ENCODE data around the gene REG1A.

Gene REG1A

DNA sequence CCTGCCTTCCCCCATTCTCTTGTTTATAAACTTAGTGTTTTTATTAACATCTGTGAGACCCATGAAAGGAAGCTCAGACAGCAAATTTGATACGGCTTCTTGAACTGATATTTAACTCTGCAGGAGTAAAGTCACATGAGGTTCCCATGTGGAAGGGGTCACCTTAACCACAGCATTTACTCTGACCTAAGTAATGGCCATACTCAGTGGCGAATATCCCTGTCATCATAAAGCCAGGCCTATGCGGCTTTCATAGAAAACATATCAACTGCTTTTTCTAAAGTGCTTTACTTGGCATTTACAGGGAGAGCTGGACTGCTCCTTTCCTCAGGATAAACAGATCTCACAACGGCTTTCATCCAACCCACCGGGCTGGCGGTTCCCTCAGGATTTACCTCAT is 9.0 kb downstream of the REG1A start:
- Histone ChIP-seq H3K4me3 (ENCODE audit: low read length) (no peak overlapping the region), H3K9ac (ENCODE audit: low read depth, low read length) (no peak overlapping the region), H3K4me2 (ENCODE audit: low read length) (no peak overlapping the region), H3K4me1 (ENCODE audit: control insufficient read depth, insufficient read depth, low read length) (no peaks in the 10 kb centered on the region), H3K36me3 (ENCODE audit: insufficient read depth, low read length) (no peaks in the 10 kb centered on the region), H3K27me3 (ENCODE audit: control insufficient read depth, insufficient read depth, low read length) (no peaks in the 10 kb centered on the region), H3K9me3 (replicated peaks; ENCODE audit: low read length) (peaks cover 12% of the 10 kb centered on the region)

DNA sequence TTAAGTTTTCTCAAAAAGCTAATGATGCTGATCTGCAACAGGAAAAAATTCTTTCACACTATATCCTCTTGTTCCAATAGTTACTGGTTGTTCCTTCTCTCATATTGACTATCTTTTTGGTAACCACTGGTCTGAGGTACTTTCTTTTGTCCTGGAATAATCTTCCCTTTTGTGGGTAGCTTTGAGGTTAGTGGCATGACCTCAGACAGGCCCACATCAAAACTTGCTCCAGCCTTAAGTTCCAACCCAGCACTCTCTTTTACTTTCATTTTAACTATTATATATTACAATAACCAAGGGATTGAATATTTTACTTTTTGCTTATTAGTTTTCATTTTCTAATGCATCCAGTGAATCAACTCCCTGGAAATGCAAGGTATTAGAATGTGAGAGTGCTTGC is 9.5 kb downstream of the REG1A start:
- Histone ChIP-seq H3K4me2 (ENCODE audit: low read length) (no peak overlapping the region), H3K9me3 (replicated peaks; ENCODE audit: low read length) (peaks cover 13% of the 10 kb centered on the region), H3K4me3 (ENCODE audit: low read length) (no peak overlapping the region), H3K4me1 (ENCODE audit: control insufficient read depth, insufficient read depth, low read length) (no peaks in the 10 kb centered on the region), H3K27me3 (ENCODE audit: control insufficient read depth, insufficient read depth, low read length) (no peaks in the 10 kb centered on the region), H3K36me3 (ENCODE audit: insufficient read depth, low read length) (no peaks in the 10 kb centered on the region), H3K9ac (ENCODE audit: low read depth, low read length) (no peak overlapping the region)

DNA sequence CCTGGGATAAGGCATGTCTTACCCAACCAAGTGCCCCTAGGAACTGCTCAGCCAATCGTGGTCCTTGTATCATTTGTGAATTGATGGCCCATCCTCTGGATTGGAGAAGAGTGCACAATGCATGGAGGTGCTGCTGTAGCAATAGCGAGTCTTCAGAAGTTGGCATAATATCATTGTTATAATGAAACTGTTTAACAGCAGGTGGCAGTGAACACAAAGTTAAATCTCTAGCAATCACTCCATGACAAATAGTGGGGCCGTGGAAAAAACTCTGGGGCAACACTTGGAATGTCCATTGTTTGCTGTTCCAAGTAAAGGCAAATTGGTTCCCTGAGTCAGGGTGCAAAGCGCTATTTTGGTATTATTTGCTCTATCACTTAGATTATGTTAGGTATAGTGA is 11.4 kb downstream of the REG1A start:
- Histone ChIP-seq H3K4me2 (ENCODE audit: low read length) (no peak overlapping the region), H3K9me3 (replicated peaks; ENCODE audit: low read length) (peaks cover 16% of the 10 kb centered on the region), H3K9ac (ENCODE audit: low read depth, low read length) (no peak overlapping the region), H3K4me1 (ENCODE audit: control insufficient read depth, insufficient read depth, low read length) (no peaks in the 10 kb centered on the region), H3K27me3 (ENCODE audit: control insufficient read depth, insufficient read depth, low read length) (no peaks in the 10 kb centered on the region), H3K36me3 (ENCODE audit: insufficient read depth, low read length) (no peaks in the 10 kb centered on the region), H3K4me3 (ENCODE audit: low read length) (no peak overlapping the region)

DNA sequence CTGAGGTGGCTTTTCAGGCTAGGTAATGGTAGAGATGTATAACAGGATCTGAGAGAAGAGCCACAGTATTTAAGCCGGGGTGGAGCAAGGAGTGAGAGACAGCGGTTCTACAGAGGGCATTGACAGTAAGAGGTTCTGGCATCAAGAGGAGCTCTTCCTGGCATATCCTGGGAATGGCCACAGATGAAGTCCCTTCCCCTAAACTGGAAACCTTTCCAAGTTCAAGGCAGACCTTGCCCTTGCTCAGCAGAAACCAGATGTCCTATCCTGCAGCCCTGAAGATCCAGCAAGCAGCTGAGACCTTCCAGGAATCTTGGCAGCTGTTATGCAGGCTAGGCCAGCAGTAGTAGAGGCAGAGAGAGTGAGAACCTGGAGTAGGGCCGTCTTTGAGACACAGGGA is 18.1 kb downstream of the REG1A start:
- H3K36me3 ChIP-seq (ENCODE audit: insufficient read depth, low read length) = no peaks in the 10 kb centered on the region
- no peak overlapping the region for H3K9ac ChIP-seq (ENCODE audit: low read depth, low read length)
- no peak overlapping the region for H3K4me3 ChIP-seq (ENCODE audit: low read length)
- no peak overlapping the region for H3K4me2 ChIP-seq (ENCODE audit: low read length)
- peaks cover 11% of the 10 kb centered on the region for H3K9me3 ChIP-seq (replicated peaks; ENCODE audit: low read length)
- no peaks in the 10 kb centered on the region for H3K4me1 ChIP-seq (ENCODE audit: control insufficient read depth, insufficient read depth, low read length)
- H3K27me3 ChIP-seq (ENCODE audit: control insufficient read depth, insufficient read depth, low read length) = no peaks in the 10 kb centered on the region

DNA sequence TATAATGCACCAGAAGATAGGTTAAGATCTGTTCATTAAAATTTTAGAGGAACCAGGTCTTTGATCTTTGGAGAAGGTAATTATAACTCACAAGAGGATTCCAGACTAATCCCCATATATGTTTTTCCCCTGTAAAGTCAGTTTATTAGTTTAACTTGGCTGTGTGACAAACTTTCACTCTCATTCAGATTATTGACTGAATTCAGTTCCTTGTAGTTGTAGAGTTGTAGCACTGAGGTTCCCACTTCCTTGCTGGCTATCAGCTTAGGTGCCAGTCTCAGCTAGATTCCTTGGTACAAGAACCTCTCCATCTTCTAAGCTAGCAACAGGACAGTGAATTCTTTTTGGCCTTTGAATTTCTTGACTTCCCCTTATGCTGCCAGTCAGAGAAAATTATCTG is 19.1 kb downstream of the REG1A start:
- Histone ChIP-seq H3K9ac (ENCODE audit: low read depth, low read length) (no peak overlapping the region), H3K4me3 (ENCODE audit: low read length) (no peak overlapping the region), H3K9me3 (replicated peaks; ENCODE audit: low read length) (peaks cover 3% of the 10 kb centered on the region), H3K36me3 (ENCODE audit: insufficient read depth, low read length) (no peaks in the 10 kb centered on the region), H3K27me3 (ENCODE audit: control insufficient read depth, insufficient read depth, low read length) (no peaks in the 10 kb centered on the region), H3K4me2 (ENCODE audit: low read length) (no peak overlapping the region), H3K4me1 (ENCODE audit: control insufficient read depth, insufficient read depth, low read length) (no peaks in the 10 kb centered on the region)

DNA sequence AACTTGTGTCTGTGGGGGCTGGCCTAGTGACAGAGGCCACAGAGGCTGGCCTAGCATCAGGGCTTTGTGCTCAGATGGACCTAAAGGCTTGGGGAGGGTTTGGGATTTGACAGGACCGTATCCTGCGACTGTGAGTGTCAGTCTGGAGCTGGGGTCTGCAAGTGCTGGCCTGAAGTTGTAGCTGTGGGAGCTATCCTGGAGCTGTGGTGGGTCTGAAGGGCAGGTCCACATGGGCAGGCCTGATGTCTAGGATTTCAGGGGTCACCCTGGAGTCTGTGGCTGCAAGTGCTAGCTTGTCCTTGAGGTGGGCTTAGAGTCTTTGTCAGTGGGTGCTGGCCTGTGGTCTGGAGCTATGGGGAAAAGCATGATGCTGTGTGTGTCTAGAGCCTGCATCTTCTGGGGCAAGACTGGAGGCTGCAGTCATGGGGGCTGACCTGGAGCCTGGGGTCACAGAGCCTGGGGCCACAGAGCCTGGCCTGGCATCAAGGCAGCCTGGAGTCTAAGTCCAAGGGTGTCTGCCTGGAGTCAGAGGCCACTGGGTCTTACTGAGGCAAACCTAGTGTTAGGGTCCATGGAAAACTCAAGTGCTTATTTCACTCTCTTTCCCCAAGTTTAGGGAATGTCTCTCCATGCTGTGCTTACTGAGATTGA is 35.7 kb downstream of the REG1A start:
- H3K9ac ChIP-seq (ENCODE audit: low read depth, low read length) = no peak overlapping the region
- no peaks in the 10 kb centered on the region for H3K27me3 ChIP-seq (ENCODE audit: control insufficient read depth, insufficient read depth, low read length)
- H3K9me3 ChIP-seq (replicated peaks; ENCODE audit: low read length) = peaks cover 24% of the 10 kb centered on the region
- no peak overlapping the region for H3K4me2 ChIP-seq (ENCODE audit: low read length)
- H3K36me3 ChIP-seq (ENCODE audit: insufficient read depth, low read length) = no peaks in the 10 kb centered on the region
- no peak overlapping the region for H3K4me3 ChIP-seq (ENCODE audit: low read length)
- H3K4me1 ChIP-seq (ENCODE audit: control insufficient read depth, insufficient read depth, low read length) = no peaks in the 10 kb centered on the region

DNA sequence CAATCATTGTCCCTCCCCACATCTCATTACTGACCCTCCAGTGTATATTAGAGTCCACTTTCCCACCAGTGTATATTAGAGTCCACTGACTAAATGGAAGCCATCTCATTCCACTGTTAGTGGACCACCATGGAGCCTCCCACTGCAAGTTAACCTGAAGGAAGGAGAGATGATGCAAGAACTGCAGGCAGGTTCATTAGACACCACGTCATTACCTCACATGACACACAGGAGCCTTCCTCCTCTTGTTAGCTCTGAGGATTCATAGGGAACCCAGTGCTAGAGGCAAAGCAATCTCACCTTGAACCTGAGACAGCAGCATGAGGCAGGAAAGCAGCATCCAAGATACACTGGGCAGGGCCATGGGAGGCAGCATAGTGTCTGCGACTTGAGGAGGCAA is 38.7 kb downstream of the REG1A start:
- Histone ChIP-seq H3K4me1 (ENCODE audit: control insufficient read depth, insufficient read depth, low read length) (no peaks in the 10 kb centered on the region), H3K9me3 (replicated peaks; ENCODE audit: low read length) (peaks cover 22% of the 10 kb centered on the region), H3K4me2 (ENCODE audit: low read length) (no peak overlapping the region), H3K4me3 (ENCODE audit: low read length) (no peak overlapping the region), H3K9ac (ENCODE audit: low read depth, low read length) (no peak overlapping the region), H3K36me3 (ENCODE audit: insufficient read depth, low read length) (no peaks in the 10 kb centered on the region), H3K27me3 (ENCODE audit: control insufficient read depth, insufficient read depth, low read length) (no peaks in the 10 kb centered on the region)

DNA sequence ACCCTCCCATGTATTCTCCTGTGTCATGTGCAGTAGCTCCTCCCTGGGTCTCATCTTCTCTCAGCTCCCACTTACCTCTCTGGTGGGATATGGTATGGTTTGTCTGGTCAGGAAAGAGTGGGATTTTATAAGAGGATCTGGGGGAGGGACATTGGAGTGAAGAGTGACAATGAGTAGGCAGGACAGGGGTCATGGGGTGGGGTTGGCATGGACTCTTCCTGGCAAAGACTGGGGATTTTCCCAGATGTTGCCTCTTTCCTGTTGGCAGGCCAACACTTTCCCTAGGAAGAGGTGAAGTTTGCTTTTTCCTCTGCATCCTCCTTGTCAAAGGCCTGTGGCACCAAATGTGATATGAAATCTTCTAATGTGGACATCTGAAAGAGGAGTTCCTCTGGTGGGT is 39.4 kb downstream of the REG1A start, which contains the start of gene REG3A:
REG3A (minus strand) TSS at position 101 of the 400 bp plus-strand sequence. CDS start 348 bp downstream, outside the sequence.
- peaks cover 18% of the 10 kb centered on the region for H3K9me3 ChIP-seq (replicated peaks; ENCODE audit: low read length)
- no peak within 1 kb of the TSS for H3K9ac ChIP-seq (ENCODE audit: low read depth, low read length)
- H3K36me3 ChIP-seq (ENCODE audit: insufficient read depth, low read length) = no peaks in the 10 kb centered on the region
- no peak within 1 kb of the TSS for H3K4me3 ChIP-seq (ENCODE audit: low read length)
- H3K4me1 ChIP-seq (ENCODE audit: control insufficient read depth, insufficient read depth, low read length) = no peaks in the 10 kb centered on the region
- no peaks in the 10 kb centered on the region for H3K27me3 ChIP-seq (ENCODE audit: control insufficient read depth, insufficient read depth, low read length)
- no peak within 1 kb of the TSS for H3K4me2 ChIP-seq (ENCODE audit: low read length)

DNA sequence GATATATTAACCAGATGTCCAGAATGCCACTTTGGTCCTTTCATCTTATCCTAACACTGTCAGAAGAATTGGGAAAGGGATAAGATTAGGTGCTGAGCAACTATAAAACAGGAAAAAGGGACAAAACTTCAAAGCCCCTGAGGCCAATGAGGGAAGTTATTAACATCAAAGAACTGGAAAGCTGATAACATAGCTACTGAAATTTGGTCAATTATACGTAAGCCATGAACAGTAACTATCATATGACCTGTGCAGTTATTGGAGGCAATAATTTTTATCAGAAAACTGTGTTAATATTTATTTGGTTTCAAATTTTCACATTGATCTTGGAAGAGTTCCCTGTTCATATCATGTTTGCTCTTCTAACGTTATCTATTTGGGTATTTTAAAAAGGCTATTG is 41.8 kb downstream of the REG1A start:
- Histone ChIP-seq H3K9ac (ENCODE audit: low read depth, low read length) (no peak overlapping the region), H3K9me3 (replicated peaks; ENCODE audit: low read length) (peaks cover 6% of the 10 kb centered on the region)

DNA sequence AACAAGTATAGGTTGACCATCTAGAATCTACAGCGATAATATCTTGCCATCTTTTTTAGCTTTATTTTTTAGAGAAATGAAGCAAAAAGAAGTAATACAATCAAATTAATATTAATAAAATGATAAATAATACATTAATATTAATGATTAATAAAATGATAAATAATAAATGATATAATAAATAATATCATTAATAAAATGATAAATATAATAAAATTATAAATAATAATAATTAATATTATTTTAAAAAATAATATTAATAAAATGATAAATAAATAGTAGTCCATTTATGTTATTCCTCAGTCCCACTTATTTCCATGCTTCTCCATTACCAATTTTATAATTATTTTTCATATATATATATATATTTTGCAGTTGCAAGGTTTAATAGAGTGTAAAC is 42.5 kb downstream of the REG1A start:
- H3K4me3 ChIP-seq (ENCODE audit: low read length) = no peak overlapping the region

More for the DNA sequence above, 41.8 kb downstream of the REG1A start:
- H3K4me2 ChIP-seq (ENCODE audit: low read length) = no peak overlapping the region
- H3K27me3 ChIP-seq (ENCODE audit: control insufficient read depth, insufficient read depth, low read length) = no peaks in the 10 kb centered on the region
- H3K36me3 ChIP-seq (ENCODE audit: insufficient read depth, low read length) = no peaks in the 10 kb centered on the region
- H3K4me3 ChIP-seq (ENCODE audit: low read length) = no peak overlapping the region
- H3K4me1 ChIP-seq (ENCODE audit: control insufficient read depth, insufficient read depth, low read length) = no peaks in the 10 kb centered on the region

DNA sequence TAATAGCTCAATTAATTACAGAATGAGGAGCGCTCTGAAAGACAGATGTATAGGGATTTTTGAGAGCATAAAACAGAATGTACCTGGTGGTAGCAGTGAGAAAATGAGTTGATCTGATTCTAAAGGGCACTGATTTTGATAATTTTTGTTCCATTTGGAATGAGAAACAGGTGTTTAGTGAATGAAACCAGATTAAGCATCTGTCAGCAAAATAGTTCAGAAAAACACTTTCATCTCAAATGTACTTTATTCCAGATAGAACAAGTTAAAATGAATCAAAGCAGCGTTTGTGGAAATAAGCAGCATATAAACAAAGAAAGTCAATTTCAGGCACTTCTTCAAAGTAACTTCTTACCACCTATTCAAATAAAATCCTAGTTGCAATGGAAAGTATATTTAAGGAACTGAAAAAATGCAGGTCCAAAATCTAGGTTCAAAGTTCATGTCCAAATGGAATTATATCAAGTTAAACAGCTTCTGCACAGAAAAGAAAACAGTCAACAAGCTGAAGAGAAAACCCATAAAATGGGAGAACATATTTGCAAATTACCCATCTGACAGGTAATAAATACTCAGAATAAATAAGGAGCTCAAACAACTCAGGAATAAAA is 51.2 kb downstream of the REG1A start:
- Histone ChIP-seq H3K4me3 (ENCODE audit: low read length) (no peak overlapping the region), H3K9ac (ENCODE audit: low read depth, low read length) (no peak overlapping the region), H3K9me3 (replicated peaks; ENCODE audit: low read length) (no peaks in the 10 kb centered on the region), H3K4me2 (ENCODE audit: low read length) (no peak overlapping the region), H3K4me1 (ENCODE audit: control insufficient read depth, insufficient read depth, low read length) (no peaks in the 10 kb centered on the region), H3K36me3 (ENCODE audit: insufficient read depth, low read length) (no peaks in the 10 kb centered on the region), H3K27me3 (ENCODE audit: control insufficient read depth, insufficient read depth, low read length) (no peaks in the 10 kb centered on the region)

More for the DNA sequence above, 42.5 kb downstream of the REG1A start:
- no peaks in the 10 kb centered on the region for H3K27me3 ChIP-seq (ENCODE audit: control insufficient read depth, insufficient read depth, low read length)
- H3K4me2 ChIP-seq (ENCODE audit: low read length) = no peak overlapping the region
- peaks cover 4% of the 10 kb centered on the region for H3K9me3 ChIP-seq (replicated peaks; ENCODE audit: low read length)
- H3K9ac ChIP-seq (ENCODE audit: low read depth, low read length) = no peak overlapping the region
- no peaks in the 10 kb centered on the region for H3K4me1 ChIP-seq (ENCODE audit: control insufficient read depth, insufficient read depth, low read length)
- H3K36me3 ChIP-seq (ENCODE audit: insufficient read depth, low read length) = no peaks in the 10 kb centered on the region
